Activated CD8-positive, alpha-beta memory T cell treated with anti-CD3 and anti-CD28 coated beads, Interleukin-2, amount 50 U/mL, for 48 hours (primary cell): ENCODE measurements around the gene CNGA2.
"Not testable (repeated sequence)": the region's sequence is repeated elsewhere in the genome, so short reads cannot be mapped to it uniquely, and the experiment has no call there.

Experiments used
- DNase-seq: peaks from one replicate; pipeline ENCODE4 v3.0.0-alpha.2; 2020

The CNGA2 gene

GRCh38 chrX:151734446-151734845 lies at the start of gene CNGA2:
Gene CNGA2 (plus strand): TSS chrX:151734746. CDS start chrX:151738484, 3,738 bp downstream.
- DNase-seq: no peak

- DNase-seq: no peak
Measured at GRCh38 chrX:151687635-151688034, 46.9 kb upstream of the CNGA2 start.

- DNase-seq: no peak
Measured at GRCh38 chrX:151688695-151689094, 45.9 kb upstream of the CNGA2 start.

GRCh38 chrX:151692825-151693224 lies 41.7 kb upstream of the CNGA2 start:
- DNase-seq: no peak

- no peak for DNase-seq
Measured at GRCh38 chrX:151694121-151694520, 40.4 kb upstream of the CNGA2 start.

GRCh38 chrX:151694661-151695582 lies 39.6 kb upstream of the CNGA2 start, which contains the start of gene PRRG3:
Gene PRRG3 (plus strand): TSS chrX:151695458. CDS start chrX:151698815, 3,357 bp downstream.
- no peak for DNase-seq

- no peak for DNase-seq
Measured at GRCh38 chrX:151695583-151696340, 38.8 kb upstream of the CNGA2 start.

GRCh38 chrX:151697082-151697481 lies 37.5 kb upstream of the CNGA2 start:
- not testable (repeated sequence) for DNase-seq

GRCh38 chrX:151697522-151697921 lies 37.0 kb upstream of the CNGA2 start:
- no peak for DNase-seq

GRCh38 chrX:151698485-151698884 lies 36.1 kb upstream of the CNGA2 start:
- no peak for DNase-seq

- DNase-seq: no peak
Measured at GRCh38 chrX:151699746-151700145, 34.8 kb upstream of the CNGA2 start.

GRCh38 chrX:151700581-151700980 lies 34.0 kb upstream of the CNGA2 start:
- DNase-seq: no peak

GRCh38 chrX:151701071-151701470 lies 33.5 kb upstream of the CNGA2 start:
- DNase-seq: no peak

GRCh38 chrX:151701531-151701930 lies 33.0 kb upstream of the CNGA2 start:
- no peak for DNase-seq

- no peak for DNase-seq
Measured at GRCh38 chrX:151702026-151702714, 32.4 kb upstream of the CNGA2 start.

GRCh38 chrX:151702741-151703340 lies 31.7 kb upstream of the CNGA2 start:
- DNase-seq: no peak

- no peak for DNase-seq
Measured at GRCh38 chrX:151703487-151703886, 31.1 kb upstream of the CNGA2 start.

GRCh38 chrX:151704041-151704663 lies 30.4 kb upstream of the CNGA2 start:
- no peak for DNase-seq

- no peak for DNase-seq
Measured at GRCh38 chrX:151708821-151709220, 25.7 kb upstream of the CNGA2 start.

- no peak for DNase-seq
Measured at GRCh38 chrX:151710457-151710856, 24.1 kb upstream of the CNGA2 start.

GRCh38 chrX:151711154-151711553 lies 23.4 kb upstream of the CNGA2 start:
- no peak for DNase-seq

- DNase-seq: no peak
Measured at GRCh38 chrX:151711787-151712186, 22.8 kb upstream of the CNGA2 start.
